ENCODE results near the gene NUAK2.

NUAK2 gene

GRCh38 chr1:205270764-205271163 is 50.8 kb downstream of the NUAK2 start:
- DNase-seq: no peak

- DNase-seq: no peak
These were observed 51.3 kb downstream of the NUAK2 start for GRCh38 chr1:205270271-205270670.

GRCh38 chr1:205269711-205270110 is 51.8 kb downstream of the NUAK2 start:
- no peak for DNase-seq

- DNase-seq: no peak
These were observed 52.5 kb downstream of the NUAK2 start for GRCh38 chr1:205268846-205269680.

GRCh38 chr1:205267306-205267902 is 54.1 kb downstream of the NUAK2 start:
- no peak for DNase-seq

GRCh38 chr1:205266611-205267305 is 54.8 kb downstream of the NUAK2 start:
- DNase-seq: no peak

DNA sequence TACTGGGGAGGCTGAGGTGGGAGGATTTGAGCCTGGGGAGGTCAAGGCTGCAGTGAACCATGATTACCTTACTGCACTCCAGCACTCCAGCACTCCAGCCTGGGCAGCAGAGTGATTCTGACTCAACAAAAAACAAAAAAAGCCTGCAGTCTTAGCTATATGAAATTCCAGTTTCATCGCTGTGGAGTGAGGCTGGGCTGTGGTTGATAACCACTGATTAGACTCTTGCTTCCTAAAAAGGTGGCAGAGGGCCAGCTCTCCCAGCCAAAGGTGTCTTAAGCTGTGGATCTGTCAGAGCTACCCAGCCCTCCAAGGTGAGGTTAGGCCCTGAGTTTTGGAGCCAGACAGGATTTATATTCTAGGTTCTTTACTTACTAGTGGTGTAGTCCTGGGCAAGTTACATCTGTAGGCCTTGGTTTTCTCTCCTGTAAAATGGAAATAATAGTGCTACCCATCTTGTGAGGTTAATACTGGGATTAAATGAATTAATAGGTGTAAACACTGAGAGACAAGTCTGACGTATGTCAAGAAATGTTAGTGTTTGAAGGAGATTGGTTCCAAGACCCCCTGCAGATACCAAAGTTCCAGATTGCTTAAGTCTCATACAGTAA is 57.9 kb downstream of the NUAK2 start:
- DNase-seq: no peak

- DNase-seq: no peak
These were observed 58.8 kb downstream of the NUAK2 start for GRCh38 chr1:205262731-205263171.

- DNase-seq: no peak
These were observed 59.4 kb downstream of the NUAK2 start for GRCh38 chr1:205261946-205262691.

GRCh38 chr1:205260948-205261732 is 60.4 kb downstream of the NUAK2 start:
- DNase-seq: no peak

DNA sequence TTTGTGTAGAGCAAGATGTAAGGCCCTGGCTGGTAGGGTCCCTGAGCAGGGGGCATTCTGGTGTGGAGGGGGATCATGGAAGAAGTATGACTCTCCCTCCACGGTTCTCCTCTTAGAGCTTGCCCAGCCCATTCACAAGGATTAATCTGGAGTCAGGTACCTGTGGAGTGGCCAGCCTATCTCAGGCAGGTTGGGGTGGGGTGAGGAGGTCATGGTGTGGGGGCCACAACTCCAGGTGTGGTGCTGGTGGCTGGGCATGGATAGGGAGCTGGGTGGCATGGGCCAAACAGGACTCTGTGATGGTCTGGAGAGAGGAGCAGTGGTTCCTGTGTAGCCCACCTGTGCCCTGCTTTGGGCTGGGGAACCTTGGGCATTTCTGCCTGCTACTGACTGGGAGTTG is 61.5 kb downstream of the NUAK2 start:
- no peak for DNase-seq

DNA sequence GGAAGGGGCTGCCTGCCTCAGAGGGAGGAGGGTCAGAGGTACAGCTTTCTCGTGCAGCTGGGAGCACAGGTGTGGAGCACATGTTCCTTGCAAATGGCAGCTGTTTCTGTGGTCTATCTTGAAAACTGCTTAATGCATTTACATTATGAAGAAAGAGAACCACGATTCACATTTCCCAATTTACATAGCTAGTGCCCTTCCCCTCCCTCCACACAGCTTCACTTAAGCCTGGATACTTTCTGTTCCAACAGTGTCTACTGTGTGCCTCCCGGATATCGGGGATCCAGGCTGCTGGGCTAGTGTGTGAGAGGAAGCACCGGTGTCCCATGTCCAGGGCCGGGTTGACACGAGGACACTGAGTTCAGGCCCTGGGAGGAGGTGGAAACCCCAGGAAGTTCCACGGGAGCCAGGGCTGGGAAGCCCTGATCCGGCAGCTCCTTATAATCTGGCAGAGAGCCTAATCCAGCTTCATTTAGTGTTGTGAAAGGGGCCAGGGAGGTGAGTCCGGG is 62.2 kb downstream of the NUAK2 start:
- DNase-seq: no peak

DNA sequence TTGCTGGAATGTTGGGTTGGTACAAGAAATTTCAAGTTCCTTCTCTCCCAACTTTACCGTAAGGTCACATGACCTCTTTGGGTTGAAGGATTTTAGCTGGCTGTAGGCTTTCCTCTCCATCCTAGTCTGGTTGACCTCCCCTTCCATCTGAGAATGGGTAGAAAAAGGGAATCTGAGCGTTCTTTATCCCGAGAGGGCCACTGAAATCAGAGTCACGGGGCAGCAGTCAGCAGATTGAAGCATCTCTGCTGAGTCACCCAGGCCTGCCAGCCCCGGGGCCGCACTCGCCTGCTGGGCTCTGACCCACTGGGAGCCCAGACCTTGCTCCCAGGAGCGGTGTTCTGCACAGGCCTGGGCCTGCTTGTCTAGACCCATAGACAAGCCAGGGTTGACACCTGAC is 62.8 kb downstream of the NUAK2 start:
- no peak for DNase-seq

GRCh38 chr1:205258261-205258691 is 63.3 kb downstream of the NUAK2 start:
- DNase-seq: no peak

- no peak for DNase-seq
These were observed 63.8 kb downstream of the NUAK2 start for GRCh38 chr1:205257735-205258134.

- no peak for DNase-seq
These were observed 64.5 kb downstream of the NUAK2 start for GRCh38 chr1:205256951-205257625.

GRCh38 chr1:205255941-205256780 is 65.4 kb downstream of the NUAK2 start:
- DNase-seq: peak; percentile 49 to 74
